ENCODE results near the gene LRRK1.

- TF ChIP-seq CTCF (IDR thresholded peaks at IDR 0.05) (no peak), EP300 (IDR thresholded peaks at IDR 0.05; ENCODE audit: low read depth) (no peak)
Measured at GRCh38 chr15:100949691-100950090, 30.5 kb downstream of the LRRK1 start.

Data from transverse colon (tissue), 3 donors.